ENCODE results near the gene CSPG4. TPM values are rescaled to one million over a fixed set of nuclear protein-coding genes. Genes with fewer than 3 reads are reported as not detected.
"Not testable (repeated sequence)": the region's sequence is repeated elsewhere in the genome, so short reads cannot be mapped to it uniquely, and the experiment has no call there.

CSPG4 gene
- total RNA-seq, 2 experiments from 2014 or later: 0.07 TPM; not detected in 1

GRCh38 chr15:75693501-75694240 is 19.0 kb downstream of the CSPG4 start:
- H3K4me3 Mint-ChIP-seq: no peak overlapping the region
- H3K4me1 Mint-ChIP-seq: peaks cover 25% of the 10 kb centered on the region
- H3K27ac Mint-ChIP-seq: no peak overlapping the region
- H3K9me3 Mint-ChIP-seq (ENCODE audit: low read depth): no peaks in the 10 kb centered on the region
- H3K36me3 Mint-ChIP-seq: no peaks in the 10 kb centered on the region
- DNase-seq: no peak
- CTCF ChIA-PET: interaction anchor here (1.1 kb wide), 1 partner anchor 10 kb away, joined by 3 read pairs; no protein-coding TSS in a partner anchor
- ATAC-seq: no peak
- peaks cover 9% of the 10 kb centered on the region for H3K27me3 Mint-ChIP-seq

GRCh38 chr15:75693028-75693427 is 19.6 kb downstream of the CSPG4 start:
- H3K9me3 Mint-ChIP-seq (ENCODE audit: low read depth); DNase-seq; H3K4me3 Mint-ChIP-seq; H3K27me3 Mint-ChIP-seq; H3K36me3 Mint-ChIP-seq; ATAC-seq; H3K27ac Mint-ChIP-seq; CTCF ChIA-PET: not testable (repeated sequence)
- peaks cover 25% of the 10 kb centered on the region for H3K4me1 Mint-ChIP-seq

- H3K36me3 Mint-ChIP-seq; DNase-seq; H3K27me3 Mint-ChIP-seq; ATAC-seq; H3K4me3 Mint-ChIP-seq; H3K9me3 Mint-ChIP-seq (ENCODE audit: low read depth); CTCF ChIA-PET; H3K27ac Mint-ChIP-seq: not testable (repeated sequence)
- peaks cover 25% of the 10 kb centered on the region for H3K4me1 Mint-ChIP-seq
Measured at GRCh38 chr15:75692311-75692710, 20.3 kb downstream of the CSPG4 start.

- H3K27me3 Mint-ChIP-seq; H3K4me3 Mint-ChIP-seq; DNase-seq; H3K9me3 Mint-ChIP-seq (ENCODE audit: low read depth); H3K36me3 Mint-ChIP-seq; H3K27ac Mint-ChIP-seq; CTCF ChIA-PET; ATAC-seq: not testable (repeated sequence)
- H3K4me1 Mint-ChIP-seq: peaks cover 15% of the 10 kb centered on the region
Measured at GRCh38 chr15:75689429-75689828, 23.2 kb downstream of the CSPG4 start.

GRCh38 chr15:75688831-75689230 is 23.8 kb downstream of the CSPG4 start:
- Mint-ChIP-seq H3K4me3 (no peak overlapping the region), H3K27me3 (peaks cover 9% of the 10 kb centered on the region), H3K27ac (no peak overlapping the region), H3K4me1 (peaks cover 11% of the 10 kb centered on the region), H3K9me3 (ENCODE audit: low read depth) (no peaks in the 10 kb centered on the region), H3K36me3 (no peaks in the 10 kb centered on the region)
- CTCF ChIA-PET: no interaction called here
- DNase-seq (no peak), ATAC-seq (no peak)

- H3K4me3 Mint-ChIP-seq: no peak overlapping the region
- CTCF ChIA-PET: interaction anchor here (4.5 kb wide), 1 partner anchor 114 kb away, joined by 35 read pairs; no protein-coding TSS in a partner anchor
Measured at GRCh38 chr15:75688278-75688557, 24.4 kb downstream of the CSPG4 start.

GRCh38 chr15:75687486-75688277 is 25.0 kb downstream of the CSPG4 start:
- Mint-ChIP-seq H3K4me3 (no peak overlapping the region), H3K4me1 (peaks cover 4% of the 10 kb centered on the region), H3K36me3 (no peaks in the 10 kb centered on the region), H3K9me3 (ENCODE audit: low read depth) (no peaks in the 10 kb centered on the region), H3K27ac (no peak overlapping the region), H3K27me3 (peaks cover 8% of the 10 kb centered on the region)
- CTCF ChIA-PET: interaction anchor here (4.5 kb wide), 1 partner anchor 115 kb away, joined by 35 read pairs; no protein-coding TSS in a partner anchor
- no peak for DNase-seq
- no peak for ATAC-seq

More at GRCh38 chr15:75688278-75688557, 24.4 kb downstream of the CSPG4 start:
- Mint-ChIP-seq H3K36me3 (no peaks in the 10 kb centered on the region), H3K9me3 (ENCODE audit: low read depth) (no peaks in the 10 kb centered on the region), H3K4me1 (peaks cover 7% of the 10 kb centered on the region), H3K27ac (no peak overlapping the region), H3K27me3 (peaks cover 9% of the 10 kb centered on the region)
- DNase-seq (no peak), ATAC-seq (no peak)

- not testable (repeated sequence) for H3K36me3 Mint-ChIP-seq; H3K27me3 Mint-ChIP-seq; H3K9me3 Mint-ChIP-seq (ENCODE audit: low read depth); H3K4me3 Mint-ChIP-seq; H3K4me1 Mint-ChIP-seq; H3K27ac Mint-ChIP-seq
- CTCF ChIA-PET: interaction anchor here (0.6 to 4.5 kb wide), 19 partner anchors 9 to 1006 kb away, joined by 3 to 35 read pairs (median 4); partner anchors contain the start of genes IMP3, MAN2C1 and SIN3A
- peak; percentile 69 for ATAC-seq
- peak; percentile 87 for DNase-seq
Measured at GRCh38 chr15:75686212-75686642, 26.4 kb downstream of the CSPG4 start.

GRCh38 chr15:75685195-75685594 is 27.5 kb downstream of the CSPG4 start:
- no peaks in the 10 kb centered on the region for H3K4me1 Mint-ChIP-seq

GRCh38 chr15:75684648-75685047 is 28.0 kb downstream of the CSPG4 start:
- Mint-ChIP-seq H3K36me3 (no peaks in the 10 kb centered on the region), H3K4me3 (no peak overlapping the region), H3K9me3 (ENCODE audit: low read depth) (no peaks in the 10 kb centered on the region), H3K27ac (no peak overlapping the region), H3K27me3 (no peaks in the 10 kb centered on the region), H3K4me1 (no peaks in the 10 kb centered on the region)
- DNase-seq (no peak), ATAC-seq (no peak)
- CTCF ChIA-PET: interaction anchor here (1.0 to 4.5 kb wide), 6 partner anchors 33 to 316 kb away, joined by 3 to 35 read pairs (median 8); partner anchors contain the start of genes MAN2C1 and SNX33

More at GRCh38 chr15:75685195-75685594, 27.5 kb downstream of the CSPG4 start:
- DNase-seq: no peak
- no peak for ATAC-seq
- no peak overlapping the region for H3K4me3 Mint-ChIP-seq
- H3K9me3 Mint-ChIP-seq (ENCODE audit: low read depth): no peaks in the 10 kb centered on the region
- H3K27ac Mint-ChIP-seq: no peak overlapping the region
- H3K36me3 Mint-ChIP-seq: no peaks in the 10 kb centered on the region
- CTCF ChIA-PET: interaction anchor here (1.5 to 4.5 kb wide), 4 partner anchors 8 to 317 kb away, joined by 4 to 35 read pairs (median 20); partner anchors contain the start of gene MAN2C1
- H3K27me3 Mint-ChIP-seq: no peaks in the 10 kb centered on the region

- peak; percentile 79 for DNase-seq
- H3K27me3 Mint-ChIP-seq; H3K36me3 Mint-ChIP-seq; H3K4me1 Mint-ChIP-seq; H3K4me3 Mint-ChIP-seq; H3K9me3 Mint-ChIP-seq (ENCODE audit: low read depth); H3K27ac Mint-ChIP-seq: not testable (repeated sequence)
- ATAC-seq: peak; percentile 89
- CTCF ChIA-PET: interaction anchor here (0.6 to 4.5 kb wide), 10 partner anchors 10 to 315 kb away, joined by 3 to 35 read pairs (median 4); partner anchors contain the start of genes MAN2C1 and SNX33
Measured at GRCh38 chr15:75683646-75684312, 28.9 kb downstream of the CSPG4 start.

GRCh38 chr15:75682181-75683135 is 30.2 kb downstream of the CSPG4 start:
- no peaks in the 10 kb centered on the region for H3K27me3 Mint-ChIP-seq
- ATAC-seq: no peak
- CTCF ChIA-PET: interaction anchor here (0.9 to 4.5 kb wide), 9 partner anchors 12 to 314 kb away, joined by 3 to 34 read pairs (median 4); partner anchors contain the start of genes MAN2C1 and SNX33

More at GRCh38 chr15:75682181-75683135, 30.2 kb downstream of the CSPG4 start:
- no peaks in the 10 kb centered on the region for H3K4me1 Mint-ChIP-seq
- no peak for DNase-seq
- no peaks in the 10 kb centered on the region for H3K9me3 Mint-ChIP-seq (ENCODE audit: low read depth)
- H3K4me3 Mint-ChIP-seq: no peak overlapping the region
- H3K27ac Mint-ChIP-seq: no peak overlapping the region
- H3K36me3 Mint-ChIP-seq: no peaks in the 10 kb centered on the region
